GM12878 (cell line): ENCODE results near the gene FANCM.

Source experiments
- CREB1 ChIP-seq: IDR thresholded peaks from 2 replicates; pipeline ENCODE4 v1.6.1; 2012; ENCODE audit warnings: low read depth, mild to moderate bottlenecking, inconsistent platforms
- FOS ChIP-seq: IDR thresholded peaks from 3 replicates; pipeline ENCODE4 v1.6.1; 2011; ENCODE audit warnings: borderline replicate concordance; ENCODE audit not compliant: insufficient read length; ENCODE audit errors: extremely low read depth
- POLR2A ChIP-seq: IDR thresholded peaks from 2 replicates; pipeline ENCODE4 v1.6.1; 2011; ENCODE audit warnings: low read depth, mild to moderate bottlenecking, low read length
- ZNF384 ChIP-seq: IDR thresholded peaks from 2 replicates; pipeline ENCODE4 v1.6.1; 2012; ENCODE audit warnings: low read depth, mild to moderate bottlenecking, low read length, improper control_type of control experiment, borderline replicate concordance

GRCh38 chr14:45177076-45177475 lies 41.3 kb downstream of the FANCM start:
- no peak for TF ChIP-seq ZNF384
- TF ChIP-seq CREB1, result no peak
- no peak for TF ChIP-seq POLR2A
- no peak for TF ChIP-seq FOS
